Measurements from ENCODE around the gene KMT2E.

The KMT2E gene, protein sequence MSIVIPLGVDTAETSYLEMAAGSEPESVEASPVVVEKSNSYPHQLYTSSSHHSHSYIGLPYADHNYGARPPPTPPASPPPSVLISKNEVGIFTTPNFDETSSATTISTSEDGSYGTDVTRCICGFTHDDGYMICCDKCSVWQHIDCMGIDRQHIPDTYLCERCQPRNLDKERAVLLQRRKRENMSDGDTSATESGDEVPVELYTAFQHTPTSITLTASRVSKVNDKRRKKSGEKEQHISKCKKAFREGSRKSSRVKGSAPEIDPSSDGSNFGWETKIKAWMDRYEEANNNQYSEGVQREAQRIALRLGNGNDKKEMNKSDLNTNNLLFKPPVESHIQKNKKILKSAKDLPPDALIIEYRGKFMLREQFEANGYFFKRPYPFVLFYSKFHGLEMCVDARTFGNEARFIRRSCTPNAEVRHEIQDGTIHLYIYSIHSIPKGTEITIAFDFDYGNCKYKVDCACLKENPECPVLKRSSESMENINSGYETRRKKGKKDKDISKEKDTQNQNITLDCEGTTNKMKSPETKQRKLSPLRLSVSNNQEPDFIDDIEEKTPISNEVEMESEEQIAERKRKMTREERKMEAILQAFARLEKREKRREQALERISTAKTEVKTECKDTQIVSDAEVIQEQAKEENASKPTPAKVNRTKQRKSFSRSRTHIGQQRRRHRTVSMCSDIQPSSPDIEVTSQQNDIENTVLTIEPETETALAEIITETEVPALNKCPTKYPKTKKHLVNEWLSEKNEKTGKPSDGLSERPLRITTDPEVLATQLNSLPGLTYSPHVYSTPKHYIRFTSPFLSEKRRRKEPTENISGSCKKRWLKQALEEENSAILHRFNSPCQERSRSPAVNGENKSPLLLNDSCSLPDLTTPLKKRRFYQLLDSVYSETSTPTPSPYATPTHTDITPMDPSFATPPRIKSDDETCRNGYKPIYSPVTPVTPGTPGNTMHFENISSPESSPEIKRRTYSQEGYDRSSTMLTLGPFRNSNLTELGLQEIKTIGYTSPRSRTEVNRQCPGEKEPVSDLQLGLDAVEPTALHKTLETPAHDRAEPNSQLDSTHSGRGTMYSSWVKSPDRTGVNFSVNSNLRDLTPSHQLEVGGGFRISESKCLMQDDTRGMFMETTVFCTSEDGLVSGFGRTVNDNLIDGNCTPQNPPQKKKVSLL (N-terminal part only)

DNA sequence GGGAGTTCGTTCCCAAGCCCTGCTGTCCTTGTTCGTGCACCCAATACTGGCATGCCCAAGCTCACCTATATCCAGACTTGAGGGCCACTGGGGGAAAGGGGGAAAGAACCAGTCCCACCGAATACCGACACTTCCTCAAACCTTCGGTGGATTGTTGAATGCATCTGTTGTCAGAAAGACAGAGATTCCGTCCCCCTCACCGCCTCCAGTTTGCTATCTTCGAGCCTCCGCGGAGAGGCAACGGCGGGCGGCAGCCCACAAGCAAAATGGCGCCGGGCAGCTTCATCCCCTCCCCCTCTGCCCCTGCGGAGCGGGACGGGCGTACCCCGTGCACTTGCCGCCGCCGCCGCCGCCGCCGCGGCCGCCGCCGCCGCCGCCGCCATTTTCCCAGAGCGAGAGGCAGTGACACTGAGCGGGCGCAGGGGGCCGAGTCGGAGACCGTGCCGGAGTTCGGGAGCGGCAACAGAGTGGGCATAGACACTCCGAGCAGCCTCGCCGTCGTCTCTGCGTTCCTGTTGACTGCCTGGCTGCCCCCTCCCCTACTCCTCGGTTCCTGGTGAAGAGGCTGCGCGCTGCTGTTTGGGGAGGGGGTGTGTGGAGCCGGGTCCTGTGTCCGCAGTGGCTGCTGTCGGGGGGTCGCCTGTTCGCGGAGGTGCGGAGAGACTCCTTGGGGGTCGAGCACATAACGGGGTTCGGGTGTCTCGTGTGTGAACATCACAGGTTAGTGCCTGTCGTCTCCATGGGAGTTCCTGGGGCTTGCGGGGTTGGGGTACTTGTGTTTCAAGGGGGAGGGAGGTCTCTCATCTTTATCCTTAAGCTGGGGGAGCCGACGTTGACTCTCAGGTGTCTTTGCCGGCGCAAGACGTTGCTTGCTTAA is at the start of gene KMT2E:
Gene KMT2E (plus strand): TSS at position 390 of the 877 bp plus-strand sequence. CDS start 26,748 bp downstream, outside the sequence.
- Histone ChIP-seq H3K4me3 (ENCODE audit: low read depth in 1 of 2, low read length in 2 of 2) (peak within 1 kb of the TSS; percentile 91 to 96), H3K4me1 (ENCODE audit: control insufficient read depth in 1 of 2, insufficient read depth in 2 of 2, low read length in 2 of 2) (peaks cover 19 to 29% of the 10 kb centered on the region in 2 donors), H3K36me3 (ENCODE audit: control insufficient read depth in 1 of 2, insufficient read depth in 2 of 2, low read length in 2 of 2) (no peaks in the 10 kb centered on the region), H3K27me3 (ENCODE audit: control insufficient read depth in 1 of 2, insufficient read depth in 2 of 2, low read length in 2 of 2) (no peaks in the 10 kb centered on the region), H3K27ac (ENCODE audit: low read depth, low read length) (peak within 1 kb of the TSS; percentile 100), H3K9me3 (ENCODE audit: control insufficient read depth in 1 of 2, low read length in 2 of 2) (no peaks in the 10 kb centered on the region), H3K9ac (ENCODE audit: low read depth in 1 of 2, low read length in 2 of 2) (peak within 1 kb of the TSS; percentile 98 to 100)

DNA sequence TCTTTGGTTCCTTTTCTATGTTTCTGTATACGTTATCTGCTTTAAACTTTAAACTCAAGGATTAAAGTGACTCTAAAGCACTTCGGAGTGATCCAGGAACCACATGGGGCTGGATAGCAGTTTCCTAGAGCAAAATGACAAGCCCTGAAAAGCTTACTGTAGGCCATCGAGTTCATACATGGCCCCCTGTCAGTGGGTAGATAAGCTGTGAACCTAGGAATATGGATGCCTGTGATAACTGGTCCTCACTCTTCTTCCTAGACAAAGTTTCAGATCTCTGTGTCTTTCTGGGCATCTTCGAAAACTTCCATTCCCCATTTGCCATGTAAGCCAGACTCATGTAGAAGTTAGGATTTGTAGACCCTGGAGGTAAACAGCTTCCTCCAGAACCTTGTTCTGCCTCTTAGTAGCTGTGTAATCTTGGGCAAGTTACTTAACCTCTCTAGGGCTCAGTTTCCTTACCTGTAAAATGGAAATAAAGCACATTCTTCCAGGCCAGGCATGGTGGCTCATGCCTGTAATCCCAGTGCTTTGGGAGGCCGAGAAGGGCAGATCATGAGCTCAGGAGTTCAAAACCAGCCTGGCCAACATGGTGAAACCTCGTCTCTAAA is 49.3 kb upstream of the KMT2E start:
- Histone ChIP-seq H3K9ac (ENCODE audit: low read depth in 1 of 2, low read length in 2 of 2) (no peak overlapping the region), H3K27ac (ENCODE audit: low read depth, low read length) (no peak overlapping the region), H3K4me1 (ENCODE audit: control insufficient read depth in 1 of 2, insufficient read depth in 2 of 2, low read length in 2 of 2) (peaks cover 9 to 33% of the 10 kb centered on the region in 2 donors), H3K4me3 (ENCODE audit: low read depth in 1 of 2, low read length in 2 of 2) (no peak overlapping the region), H3K9me3 (ENCODE audit: control insufficient read depth in 1 of 2, low read length in 2 of 2) (no peaks in the 10 kb centered on the region), H3K27me3 (ENCODE audit: control insufficient read depth in 1 of 2, insufficient read depth in 2 of 2, low read length in 2 of 2) (no peaks in the 10 kb centered on the region), H3K36me3 (ENCODE audit: control insufficient read depth in 1 of 2, insufficient read depth in 2 of 2, low read length in 2 of 2) (no peaks in the 10 kb centered on the region)

DNA sequence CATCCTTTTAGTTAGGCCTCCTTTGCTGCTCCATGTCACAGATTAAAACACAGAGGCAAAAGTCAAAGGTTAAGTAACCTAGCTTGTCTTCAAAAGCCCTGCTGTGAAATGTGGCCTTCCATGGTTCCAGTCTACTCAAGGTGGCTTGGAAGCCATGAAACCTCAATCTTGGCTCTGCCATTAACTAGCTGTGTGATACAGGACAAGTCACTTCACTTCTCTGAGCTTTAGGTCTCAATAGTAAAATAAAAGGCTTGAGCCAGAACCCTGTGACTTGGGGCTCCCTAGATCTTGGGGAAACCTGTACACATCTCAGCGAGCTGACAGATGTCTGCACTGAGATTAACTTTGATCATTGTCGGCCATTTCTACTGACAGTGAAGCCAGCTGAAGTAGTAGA is 48.0 kb upstream of the KMT2E start:
- Histone ChIP-seq H3K4me3 (ENCODE audit: low read depth in 1 of 2, low read length in 2 of 2) (no peak overlapping the region), H3K27me3 (ENCODE audit: control insufficient read depth in 1 of 2, insufficient read depth in 2 of 2, low read length in 2 of 2) (no peaks in the 10 kb centered on the region), H3K27ac (ENCODE audit: low read depth, low read length) (no peak overlapping the region), H3K36me3 (ENCODE audit: control insufficient read depth in 1 of 2, insufficient read depth in 2 of 2, low read length in 2 of 2) (no peaks in the 10 kb centered on the region), H3K4me1 (ENCODE audit: control insufficient read depth in 1 of 2, insufficient read depth in 2 of 2, low read length in 2 of 2) (peaks cover 5 to 29% of the 10 kb centered on the region in 2 donors), H3K9me3 (ENCODE audit: control insufficient read depth in 1 of 2, low read length in 2 of 2) (no peaks in the 10 kb centered on the region), H3K9ac (ENCODE audit: low read depth in 1 of 2, low read length in 2 of 2) (no peak overlapping the region)

DNA sequence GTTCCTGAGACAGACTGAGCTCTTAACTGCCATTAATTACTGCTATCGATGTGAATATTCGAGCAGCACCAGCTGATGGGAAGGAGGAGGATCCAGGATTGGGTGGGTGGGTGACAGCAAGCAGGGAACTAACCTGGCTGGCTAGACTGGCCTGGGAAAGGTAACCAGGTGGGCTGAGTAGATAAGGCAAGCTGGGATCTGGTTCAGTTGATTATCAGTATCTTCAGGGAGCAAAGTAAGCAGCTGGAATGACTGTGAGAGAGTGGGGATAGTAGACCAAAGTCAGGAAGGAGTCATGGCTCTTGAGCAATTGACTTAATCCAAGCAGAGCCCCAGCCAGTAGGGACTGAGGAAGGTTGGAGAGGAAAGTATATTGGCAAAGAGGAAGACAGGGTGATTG is 46.9 kb upstream of the KMT2E start:
- H3K27ac ChIP-seq (ENCODE audit: low read depth, low read length), result no peak overlapping the region
- H3K4me1 ChIP-seq (ENCODE audit: control insufficient read depth in 1 of 2, insufficient read depth in 2 of 2, low read length in 2 of 2), result peaks cover 9 to 36% of the 10 kb centered on the region in 2 donors

GRCh38 chr7:104967595-104967994 is 46.4 kb upstream of the KMT2E start:
- no peak overlapping the region for H3K4me3 ChIP-seq (ENCODE audit: low read depth in 1 of 2, low read length in 2 of 2)
- no peak overlapping the region for H3K9ac ChIP-seq (ENCODE audit: low read depth in 1 of 2, low read length in 2 of 2)
- H3K27me3 ChIP-seq (ENCODE audit: control insufficient read depth in 1 of 2, insufficient read depth in 2 of 2, low read length in 2 of 2), result no peaks in the 10 kb centered on the region
- no peak overlapping the region for H3K27ac ChIP-seq (ENCODE audit: low read depth, low read length)
- H3K4me1 ChIP-seq (ENCODE audit: control insufficient read depth in 1 of 2, insufficient read depth in 2 of 2, low read length in 2 of 2), result peaks cover 9 to 36% of the 10 kb centered on the region in 2 donors
- H3K36me3 ChIP-seq (ENCODE audit: control insufficient read depth in 1 of 2, insufficient read depth in 2 of 2, low read length in 2 of 2), result no peaks in the 10 kb centered on the region
- H3K9me3 ChIP-seq (ENCODE audit: control insufficient read depth in 1 of 2, low read length in 2 of 2), result no peaks in the 10 kb centered on the region

More for the DNA sequence above, 46.9 kb upstream of the KMT2E start:
- no peaks in the 10 kb centered on the region for H3K9me3 ChIP-seq (ENCODE audit: control insufficient read depth in 1 of 2, low read length in 2 of 2)
- no peaks in the 10 kb centered on the region for H3K36me3 ChIP-seq (ENCODE audit: control insufficient read depth in 1 of 2, insufficient read depth in 2 of 2, low read length in 2 of 2)
- H3K4me3 ChIP-seq (ENCODE audit: low read depth in 1 of 2, low read length in 2 of 2), result no peak overlapping the region
- no peaks in the 10 kb centered on the region for H3K27me3 ChIP-seq (ENCODE audit: control insufficient read depth in 1 of 2, insufficient read depth in 2 of 2, low read length in 2 of 2)
- no peak overlapping the region for H3K9ac ChIP-seq (ENCODE audit: low read depth in 1 of 2, low read length in 2 of 2)

- Histone ChIP-seq H3K27me3 (ENCODE audit: control insufficient read depth in 1 of 2, insufficient read depth in 2 of 2, low read length in 2 of 2) (no peaks in the 10 kb centered on the region), H3K9me3 (ENCODE audit: control insufficient read depth in 1 of 2, low read length in 2 of 2) (no peaks in the 10 kb centered on the region), H3K4me3 (ENCODE audit: low read depth in 1 of 2, low read length in 2 of 2) (no peak overlapping the region), H3K9ac (ENCODE audit: low read depth in 1 of 2, low read length in 2 of 2) (no peak overlapping the region), H3K27ac (ENCODE audit: low read depth, low read length) (no peak overlapping the region), H3K36me3 (ENCODE audit: control insufficient read depth in 1 of 2, insufficient read depth in 2 of 2, low read length in 2 of 2) (no peaks in the 10 kb centered on the region), H3K4me1 (ENCODE audit: control insufficient read depth in 1 of 2, insufficient read depth in 2 of 2, low read length in 2 of 2) (peaks cover 11 to 35% of the 10 kb centered on the region in 2 donors)
Measured at GRCh38 chr7:104968648-104969047, 45.4 kb upstream of the KMT2E start.

DNA sequence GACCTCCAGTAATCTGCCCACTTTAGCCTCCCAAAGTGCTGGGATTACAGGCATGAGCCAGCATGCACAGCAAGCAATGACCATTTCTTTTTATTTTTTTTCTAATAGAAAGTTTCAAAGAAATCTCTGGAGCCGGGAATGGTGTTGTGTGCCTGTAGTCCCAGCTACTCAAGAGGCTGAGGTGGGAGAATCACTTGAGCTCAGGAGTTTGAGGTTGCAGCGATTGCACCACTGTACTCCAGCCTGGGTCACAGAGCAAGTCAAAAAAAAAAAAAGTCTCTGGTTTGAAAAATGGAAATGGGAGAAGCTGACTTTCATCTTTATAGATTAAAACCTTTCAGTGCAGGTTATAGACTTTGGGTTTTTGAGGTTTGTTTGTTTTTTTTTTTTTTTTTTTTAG is 44.8 kb upstream of the KMT2E start:
- H3K4me3 ChIP-seq (ENCODE audit: low read depth in 1 of 2, low read length in 2 of 2), result no peak overlapping the region
- H3K27me3 ChIP-seq (ENCODE audit: control insufficient read depth in 1 of 2, insufficient read depth in 2 of 2, low read length in 2 of 2), result no peaks in the 10 kb centered on the region
- no peak overlapping the region for H3K27ac ChIP-seq (ENCODE audit: low read depth, low read length)
- no peaks in the 10 kb centered on the region for H3K36me3 ChIP-seq (ENCODE audit: control insufficient read depth in 1 of 2, insufficient read depth in 2 of 2, low read length in 2 of 2)
- H3K4me1 ChIP-seq (ENCODE audit: control insufficient read depth in 1 of 2, insufficient read depth in 2 of 2, low read length in 2 of 2), result peaks cover 16 to 36% of the 10 kb centered on the region in 2 donors
- H3K9me3 ChIP-seq (ENCODE audit: control insufficient read depth in 1 of 2, low read length in 2 of 2), result no peaks in the 10 kb centered on the region
- H3K9ac ChIP-seq (ENCODE audit: low read depth in 1 of 2, low read length in 2 of 2), result no peak overlapping the region

- Histone ChIP-seq H3K27me3 (ENCODE audit: control insufficient read depth in 1 of 2, insufficient read depth in 2 of 2, low read length in 2 of 2) (no peaks in the 10 kb centered on the region), H3K4me1 (ENCODE audit: control insufficient read depth in 1 of 2, insufficient read depth in 2 of 2, low read length in 2 of 2) (peaks cover 17 to 32% of the 10 kb centered on the region in 2 donors), H3K36me3 (ENCODE audit: control insufficient read depth in 1 of 2, insufficient read depth in 2 of 2, low read length in 2 of 2) (no peaks in the 10 kb centered on the region), H3K4me3 (ENCODE audit: low read depth in 1 of 2, low read length in 2 of 2) (no peak overlapping the region), H3K9ac (ENCODE audit: low read depth in 1 of 2, low read length in 2 of 2) (peak overlapping the region in 1 of 2 donors; percentile 6), H3K27ac (ENCODE audit: low read depth, low read length) (no peak overlapping the region), H3K9me3 (ENCODE audit: control insufficient read depth in 1 of 2, low read length in 2 of 2) (no peaks in the 10 kb centered on the region)
Measured at GRCh38 chr7:104971290-104972071, 42.5 kb upstream of the KMT2E start.

Measured in duodenal mucosa (tissue), 2 donors.